Adrenal gland (tissue), 5 donors: ENCODE measurements around the gene ABHD3.

Experiments used
- CTCF ChIP-seq, 6 experiments: fragments of 450-650 bp in 4 of 6; fragments of 200-600 bp in 2 of 6; sonication (generic) in 1 of 6; IDR thresholded peaks; 1 replicate in 5 of 6; 2 replicates in 1 of 6; pipeline versions ENCODE4 v1.5.1 to v1.8.0; 2016 to 2021; ENCODE audit warnings: antibody characterized with exemption in 6 of 6, mild to moderate bottlenecking in 2 of 6, moderate library complexity in 1 of 6
- POLR2A ChIP-seq, 2 donors: fragments of 450-650 bp; IDR thresholded peaks; one replicate each; pipeline ENCODE4 v1.6.1; 2017; ENCODE audit warnings: antibody characterized with exemption in 2 of 2, mild to moderate bottlenecking in 2 of 2, moderate library complexity in 1 of 2
- donor health status: DM: no; HTN: no; CAD: no.

GRCh38 chr18:21702602-21703001, 2.0 kb downstream of the ABHD3 start:
- TF ChIP-seq CTCF (IDR thresholded peaks at IDR 0.05) (no peak), POLR2A (IDR thresholded peaks at IDR 0.05) (no peak)
